Hindlimb muscle (tissue), 1 donor: Measurements from ENCODE around the gene BEND2. TPM values are rescaled to one million over a fixed set of nuclear protein-coding genes. Genes with fewer than 3 reads are reported as not detected.
"Not testable (repeated sequence)": the region's sequence is repeated elsewhere in the genome, so short reads cannot be mapped to it uniquely, and the experiment has no call there.

Experiments used
- DNase-seq: peaks from one replicate; pipeline ENCODE4 v3.0.0-alpha.2; 2013
- polyA plus RNA-seq: library from polyadenylated mRNA; unstranded; fragments of 120-200 nt; gene quantifications from one replicate; pipeline ENCODE4 v1.2.1, GENCODE V29; 2013; ENCODE audit not compliant: insufficient read length

The BEND2 gene
- polyA plus RNA-seq = not detected

- DNase-seq = no peak
Measured at GRCh38 chrX:18220786-18221185, at the start of gene BEND2. TSS of gene BEND2 (minus strand) at chrX:18220886. CDS start at chrX:18220750, 136 bp downstream.

- DNase-seq = no peak
Measured at GRCh38 chrX:18255059-18255458, 34.4 kb upstream of the BEND2 start.

GRCh38 chrX:18252644-18253359 is 32.1 kb upstream of the BEND2 start:
- peak; percentile 6 for DNase-seq

- not testable (repeated sequence) for DNase-seq
Measured at GRCh38 chrX:18229646-18230045, 9.0 kb upstream of the BEND2 start.

GRCh38 chrX:18228069-18228468 is 7.4 kb upstream of the BEND2 start:
- DNase-seq = no peak

GRCh38 chrX:18227458-18227857 is 6.8 kb upstream of the BEND2 start:
- no peak for DNase-seq

GRCh38 chrX:18210470-18210869 is 10.2 kb downstream of the BEND2 start:
- DNase-seq = peak; percentile 0

GRCh38 chrX:18206657-18207056 is 14.0 kb downstream of the BEND2 start:
- DNase-seq = no peak

- DNase-seq = no peak
Measured at GRCh38 chrX:18203631-18204030, 17.1 kb downstream of the BEND2 start.

GRCh38 chrX:18194688-18195087 is 26.0 kb downstream of the BEND2 start:
- no peak for DNase-seq

GRCh38 chrX:18179446-18179845 is 41.2 kb downstream of the BEND2 start:
- no peak for DNase-seq

GRCh38 chrX:18174971-18175370 is 45.7 kb downstream of the BEND2 start:
- DNase-seq = no peak

GRCh38 chrX:18174209-18174608 is 46.5 kb downstream of the BEND2 start:
- DNase-seq = no peak

- no peak for DNase-seq
Measured at GRCh38 chrX:18173494-18174180, 47.0 kb downstream of the BEND2 start.

GRCh38 chrX:18172970-18173369 is 47.7 kb downstream of the BEND2 start:
- DNase-seq = no peak

GRCh38 chrX:18170910-18171309 is 49.8 kb downstream of the BEND2 start:
- no peak for DNase-seq

GRCh38 chrX:18166068-18166467 is 54.6 kb downstream of the BEND2 start:
- DNase-seq = no peak

- no peak for DNase-seq
Measured at GRCh38 chrX:18160369-18160768, 60.3 kb downstream of the BEND2 start.

- DNase-seq = no peak
Measured at GRCh38 chrX:18158963-18159362, 61.7 kb downstream of the BEND2 start.

- no peak for DNase-seq
Measured at GRCh38 chrX:18151649-18152048, 69.0 kb downstream of the BEND2 start.

- DNase-seq = no peak
Measured at GRCh38 chrX:18151157-18151556, 69.5 kb downstream of the BEND2 start.

- no peak for DNase-seq
Measured at GRCh38 chrX:18149454-18149853, 71.2 kb downstream of the BEND2 start.

GRCh38 chrX:18146954-18147353 is 73.7 kb downstream of the BEND2 start:
- DNase-seq = peak; percentile 19

- DNase-seq = no peak
Measured at GRCh38 chrX:18146009-18146408, 74.7 kb downstream of the BEND2 start.
